ENCODE results near the gene JADE1.

The JADE1 gene

DNA sequence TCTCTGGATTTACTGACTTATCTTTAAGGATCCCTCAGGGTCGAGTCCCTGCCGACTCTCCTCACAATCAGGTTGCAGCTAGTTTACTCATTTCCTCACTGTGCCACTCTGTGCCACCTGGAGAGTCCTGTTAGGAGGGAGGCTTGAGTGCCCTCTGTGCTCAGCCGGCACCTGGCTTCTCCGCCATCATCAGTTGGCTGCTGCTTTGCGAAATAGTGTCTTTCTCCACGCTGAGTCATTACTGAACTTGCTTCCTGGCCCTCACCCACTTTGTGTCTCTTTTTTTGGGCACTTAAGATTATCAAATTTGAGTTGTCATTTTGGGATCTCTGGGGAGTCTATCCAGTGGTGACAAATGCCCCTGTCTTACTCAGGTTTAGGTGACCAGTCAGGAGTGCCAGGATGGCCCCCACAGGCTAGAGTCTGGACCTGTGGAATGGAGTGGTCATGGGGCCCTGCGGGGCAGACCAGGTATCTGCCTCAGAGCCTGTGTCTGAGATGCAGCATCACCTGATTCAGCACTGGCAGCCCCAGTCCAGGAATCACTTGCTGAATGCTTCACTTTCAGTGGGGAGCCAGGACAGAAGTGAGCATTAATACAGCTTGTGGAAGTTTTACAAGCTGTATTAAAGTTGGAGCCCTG lies 37.7 kb downstream of the JADE1 start:
- Histone ChIP-seq H2BK120ac (ENCODE audit: insufficient read depth, low read length, poor library complexity) (no peak overlapping the region), H3K4me1 (ENCODE audit: control insufficient read depth in 1 of 2, insufficient read depth in 2 of 2, low read length in 2 of 2) (no peaks in the 10 kb centered on the region), H3K27me3 (ENCODE audit: insufficient read depth, low read length) (no peaks in the 10 kb centered on the region), H3K18ac (ENCODE audit: low read length) (no peak overlapping the region), H4K91ac (ENCODE audit: low read depth, low read length) (no peak overlapping the region), H3K79me1 (ENCODE audit: low read length) (no peaks in the 10 kb centered on the region), H2AFZ (ENCODE audit: insufficient read depth, low read length, poor library complexity) (no peak overlapping the region), H3K4me2 (ENCODE audit: low read length) (no peak overlapping the region), H3K23ac (ENCODE audit: low read length) (no peak overlapping the region), H2BK12ac (ENCODE audit: low read length) (no peak overlapping the region), H3K4me3 (ENCODE audit: low read depth, low read length) (no peak overlapping the region), H4K12ac (ENCODE audit: low read depth, low read length) (no peak overlapping the region), H2AK5ac (ENCODE audit: low read length) (no peak overlapping the region), H4K8ac (ENCODE audit: low read depth, low read length) (no peak overlapping the region), H3K14ac (ENCODE audit: low read length) (no peak overlapping the region), H2BK5ac (ENCODE audit: low read depth, low read length, poor library complexity) (no peak overlapping the region), H3K27ac (ENCODE audit: low read depth, low read length) (no peak overlapping the region), H3K4ac (ENCODE audit: low read depth, low read length) (no peak overlapping the region), H3K79me2 (ENCODE audit: control insufficient read depth, insufficient read depth, low read length, poor library complexity) (no peaks in the 10 kb centered on the region), H3K9me3 (ENCODE audit: insufficient read depth, low read depth, low read length) (peaks cover 1% of the 10 kb centered on the region), H3K9ac (ENCODE audit: low read length) (no peak overlapping the region), H3K36me3 (ENCODE audit: control insufficient read depth in 1 of 2, insufficient read depth in 2 of 2, low read length in 2 of 2) (peaks cover 35 to 59% of the 10 kb centered on the region in 2 experiments)
- no CpG with 5 or more reads among the region's 7 CpGs for WGBS (ENCODE audit: extremely low coverage, insufficient coverage, insufficient read length)
- DNase-seq = peak in 1 of 2 donors; percentile 59

DNA sequence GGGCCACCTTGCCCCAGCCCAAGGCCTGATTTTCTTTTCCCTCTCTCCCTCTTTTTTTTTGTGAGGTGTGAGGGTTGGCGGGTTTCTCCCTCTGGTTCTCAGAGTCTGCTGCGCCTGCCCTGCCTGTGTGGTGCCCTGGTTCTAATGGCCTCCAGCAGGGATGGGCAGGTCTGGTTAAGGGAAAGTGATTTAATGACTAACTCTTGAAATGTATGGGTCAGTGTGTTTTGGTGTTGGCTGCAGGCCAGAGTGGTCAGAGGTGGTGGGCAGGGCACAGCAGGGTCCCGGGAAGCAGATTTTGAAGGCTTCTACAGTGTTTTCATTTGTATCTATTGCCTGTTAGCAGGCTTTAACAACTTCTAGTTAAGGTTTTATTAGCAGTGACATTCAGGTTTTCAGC lies 39.0 kb downstream of the JADE1 start:
- H3K9ac ChIP-seq (ENCODE audit: low read length) = no peak overlapping the region
- peaks cover 41 to 57% of the 10 kb centered on the region in 2 experiments for H3K36me3 ChIP-seq (ENCODE audit: control insufficient read depth in 1 of 2, insufficient read depth in 2 of 2, low read length in 2 of 2)
- no peak overlapping the region for H2BK12ac ChIP-seq (ENCODE audit: low read length)
- no peak overlapping the region for H3K4me2 ChIP-seq (ENCODE audit: low read length)
- DNase-seq = no peak
- H3K4me3 ChIP-seq (ENCODE audit: low read depth, low read length) = no peak overlapping the region
- WGBS (ENCODE audit: extremely low coverage, insufficient coverage, insufficient read length) = no CpG with 5 or more reads among the region's 3 CpGs
- no peak overlapping the region for H2BK5ac ChIP-seq (ENCODE audit: low read depth, low read length, poor library complexity)
- no peak overlapping the region for H4K8ac ChIP-seq (ENCODE audit: low read depth, low read length)
- H3K14ac ChIP-seq (ENCODE audit: low read length) = no peak overlapping the region
- no peak overlapping the region for H3K27ac ChIP-seq (ENCODE audit: low read depth, low read length)
- no peak overlapping the region for H4K12ac ChIP-seq (ENCODE audit: low read depth, low read length)
- H3K79me1 ChIP-seq (ENCODE audit: low read length) = no peaks in the 10 kb centered on the region
- no peak overlapping the region for H3K23ac ChIP-seq (ENCODE audit: low read length)
- H2AK5ac ChIP-seq (ENCODE audit: low read length) = no peak overlapping the region
- H2BK120ac ChIP-seq (ENCODE audit: insufficient read depth, low read length, poor library complexity) = no peak overlapping the region
- no peak overlapping the region for H3K4ac ChIP-seq (ENCODE audit: low read depth, low read length)
- H3K79me2 ChIP-seq (ENCODE audit: control insufficient read depth, insufficient read depth, low read length, poor library complexity) = no peaks in the 10 kb centered on the region
- no peaks in the 10 kb centered on the region for H3K4me1 ChIP-seq (ENCODE audit: control insufficient read depth in 1 of 2, insufficient read depth in 2 of 2, low read length in 2 of 2)
- H2AFZ ChIP-seq (ENCODE audit: insufficient read depth, low read length, poor library complexity) = no peak overlapping the region
- no peak overlapping the region for H4K91ac ChIP-seq (ENCODE audit: low read depth, low read length)
- H3K9me3 ChIP-seq (ENCODE audit: insufficient read depth, low read depth, low read length) = peaks cover 1% of the 10 kb centered on the region
- H3K18ac ChIP-seq (ENCODE audit: low read length) = peak overlapping the region; percentile 55
- H3K27me3 ChIP-seq (ENCODE audit: insufficient read depth, low read length) = no peaks in the 10 kb centered on the region

DNA sequence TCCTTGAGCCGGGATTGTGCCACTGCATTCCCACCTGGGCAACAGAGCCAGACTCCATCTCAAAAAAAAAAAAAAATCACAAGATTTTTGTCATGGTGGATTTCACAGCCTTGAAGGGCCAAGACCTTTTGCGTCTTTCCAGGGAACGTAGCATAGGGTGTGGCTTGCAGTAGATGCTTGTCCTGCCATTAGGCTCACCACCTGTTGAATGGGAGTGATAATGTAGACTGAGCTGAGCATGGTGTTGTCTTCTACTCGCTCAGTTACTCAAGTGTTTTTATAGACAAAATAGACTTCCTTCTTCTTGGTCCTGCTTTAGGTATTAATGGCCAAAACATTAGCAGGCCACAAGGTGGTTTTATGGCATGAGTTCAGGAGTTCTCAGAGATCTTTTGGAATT lies 40.8 kb downstream of the JADE1 start:
- H3K4me1 ChIP-seq (ENCODE audit: control insufficient read depth in 1 of 2, insufficient read depth in 2 of 2, low read length in 2 of 2) = peaks cover 0 to 2% of the 10 kb centered on the region in 2 experiments
- H3K23ac ChIP-seq (ENCODE audit: low read length) = no peak overlapping the region
- H4K12ac ChIP-seq (ENCODE audit: low read depth, low read length) = no peak overlapping the region
- no peak overlapping the region for H4K8ac ChIP-seq (ENCODE audit: low read depth, low read length)
- H2BK120ac ChIP-seq (ENCODE audit: insufficient read depth, low read length, poor library complexity) = no peak overlapping the region
- H2AFZ ChIP-seq (ENCODE audit: insufficient read depth, low read length, poor library complexity) = no peak overlapping the region
- H3K4me3 ChIP-seq (ENCODE audit: low read depth, low read length) = no peak overlapping the region
- no peak overlapping the region for H3K18ac ChIP-seq (ENCODE audit: low read length)
- no peaks in the 10 kb centered on the region for H3K9me3 ChIP-seq (ENCODE audit: insufficient read depth, low read depth, low read length)
- WGBS (ENCODE audit: extremely low coverage, insufficient coverage, insufficient read length) = no CpG with 5 or more reads among the region's 4 CpGs
- no peak overlapping the region for H3K27ac ChIP-seq (ENCODE audit: low read depth, low read length)
- no peak overlapping the region for H2BK5ac ChIP-seq (ENCODE audit: low read depth, low read length, poor library complexity)
- H3K27me3 ChIP-seq (ENCODE audit: insufficient read depth, low read length) = no peaks in the 10 kb centered on the region
- no peak overlapping the region for H3K14ac ChIP-seq (ENCODE audit: low read length)
- H2BK12ac ChIP-seq (ENCODE audit: low read length) = no peak overlapping the region
- no peak for DNase-seq
- H3K79me2 ChIP-seq (ENCODE audit: control insufficient read depth, insufficient read depth, low read length, poor library complexity) = no peaks in the 10 kb centered on the region
- H3K36me3 ChIP-seq (ENCODE audit: control insufficient read depth in 1 of 2, insufficient read depth in 2 of 2, low read length in 2 of 2) = peaks cover 37 to 51% of the 10 kb centered on the region in 2 experiments
- H3K4ac ChIP-seq (ENCODE audit: low read depth, low read length) = no peak overlapping the region
- no peaks in the 10 kb centered on the region for H3K79me1 ChIP-seq (ENCODE audit: low read length)
- no peak overlapping the region for H3K4me2 ChIP-seq (ENCODE audit: low read length)
- H4K91ac ChIP-seq (ENCODE audit: low read depth, low read length) = no peak overlapping the region
- H3K9ac ChIP-seq (ENCODE audit: low read length) = no peak overlapping the region
- H2AK5ac ChIP-seq (ENCODE audit: low read length) = no peak overlapping the region

DNA sequence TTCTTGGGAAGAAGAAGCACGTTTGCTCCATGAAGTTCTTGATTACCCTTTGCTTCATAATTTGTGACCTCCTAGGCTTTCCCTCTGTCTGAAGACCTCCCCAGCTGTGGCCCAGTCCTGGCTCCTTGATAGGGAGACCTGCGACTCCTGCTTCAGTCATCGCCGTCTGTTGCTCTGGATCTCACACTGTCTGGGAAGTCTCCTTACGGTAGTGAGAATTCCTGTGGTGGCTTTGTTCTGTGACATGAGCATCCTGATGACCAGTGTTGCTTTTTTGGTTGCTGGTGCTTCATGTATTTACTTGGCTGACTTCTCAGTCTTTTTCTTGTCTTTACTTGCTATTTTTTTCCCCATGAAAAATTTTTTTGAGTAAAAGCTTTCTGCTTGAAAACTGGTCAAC lies 44.2 kb downstream of the JADE1 start:
- Histone ChIP-seq H4K8ac (ENCODE audit: low read depth, low read length) (no peak overlapping the region), H3K4me1 (ENCODE audit: control insufficient read depth in 1 of 2, insufficient read depth in 2 of 2, low read length in 2 of 2) (peaks cover 0 to 2% of the 10 kb centered on the region in 2 experiments), H3K14ac (ENCODE audit: low read length) (no peak overlapping the region), H2AK5ac (ENCODE audit: low read length) (no peak overlapping the region), H4K91ac (ENCODE audit: low read depth, low read length) (no peak overlapping the region), H3K27me3 (ENCODE audit: insufficient read depth, low read length) (no peaks in the 10 kb centered on the region), H3K27ac (ENCODE audit: low read depth, low read length) (no peak overlapping the region), H3K9ac (ENCODE audit: low read length) (no peak overlapping the region), H3K79me2 (ENCODE audit: control insufficient read depth, insufficient read depth, low read length, poor library complexity) (no peaks in the 10 kb centered on the region), H3K4me3 (ENCODE audit: low read depth, low read length) (no peak overlapping the region), H2BK120ac (ENCODE audit: insufficient read depth, low read length, poor library complexity) (no peak overlapping the region), H3K79me1 (ENCODE audit: low read length) (no peaks in the 10 kb centered on the region), H2BK12ac (ENCODE audit: low read length) (no peak overlapping the region), H3K9me3 (ENCODE audit: insufficient read depth, low read depth, low read length) (no peaks in the 10 kb centered on the region), H3K4me2 (ENCODE audit: low read length) (no peak overlapping the region), H3K36me3 (ENCODE audit: control insufficient read depth in 1 of 2, insufficient read depth in 2 of 2, low read length in 2 of 2) (peaks cover 44 to 51% of the 10 kb centered on the region in 2 experiments), H3K4ac (ENCODE audit: low read depth, low read length) (no peak overlapping the region), H3K23ac (ENCODE audit: low read length) (no peak overlapping the region), H2BK5ac (ENCODE audit: low read depth, low read length, poor library complexity) (no peak overlapping the region), H2AFZ (ENCODE audit: insufficient read depth, low read length, poor library complexity) (no peak overlapping the region), H4K12ac (ENCODE audit: low read depth, low read length) (no peak overlapping the region), H3K18ac (ENCODE audit: low read length) (no peak overlapping the region)
- DNase-seq = no peak
- WGBS (ENCODE audit: extremely low coverage, insufficient coverage, insufficient read length) = no CpG with 5 or more reads among the region's 5 CpGs

Data from trophoblast cell (in vitro differentiated cells and primary cell).